K562 (cell line): ENCODE results near the gene PIGK. TPM values are rescaled to one million over a fixed set of nuclear protein-coding genes. Genes with fewer than 3 reads are reported as not detected.

Source experiments
- ASH1L ChIP-seq: fragments of 450-650 bp; IDR thresholded peaks from 2 replicates; pipeline ENCODE4 v1.6.1; 2018; ENCODE audit warnings: borderline replicate concordance, mild to moderate bottlenecking, low read depth; ENCODE audit not compliant: partially characterized antibody
- BRD9 ChIP-seq: fragments of 450-650 bp; IDR thresholded peaks from 2 replicates; pipeline ENCODE4 v1.6.1; 2018; ENCODE audit warnings: low read depth; ENCODE audit not compliant: partially characterized antibody
- CEBPZ ChIP-seq: fragments of 150-350 bp; IDR thresholded peaks from 2 replicates; pipeline ENCODE4 v1.6.1; 2014; ENCODE audit warnings: low read depth, mild to moderate bottlenecking, low read length, borderline replicate concordance
- CXXC5 ChIP-seq: fragments of 250-450 bp; sonication (Bioruptor Pico); IDR thresholded peaks from 2 replicates; pipeline ENCODE4 v1.8.0; 2022; ENCODE audit warnings: inconsistent platforms, mild to moderate bottlenecking, moderate library complexity
- HCFC1 ChIP-seq: IDR thresholded peaks from 2 replicates; pipeline ENCODE4 v1.6.1; 2012; ENCODE audit warnings: low read depth, low read length, improper control_type of control experiment
- HLTF ChIP-seq: fragments of 450-650 bp; IDR thresholded peaks from 2 replicates; pipeline ENCODE4 v1.6.1; 2016
- HOXB6 ChIP-seq: fragments of 250-450 bp; sonication (Bioruptor Pico); IDR thresholded peaks from 2 replicates; pipeline ENCODE4 v1.5.1; 2022; ENCODE audit warnings: mild to moderate bottlenecking, borderline replicate concordance
- MCM2 ChIP-seq: fragments of 450-650 bp; IDR thresholded peaks from 2 replicates; pipeline ENCODE4 v1.6.1; 2017; ENCODE audit warnings: low read depth, mild to moderate bottlenecking
- NFYB ChIP-seq: IDR thresholded peaks from 2 replicates; pipeline ENCODE4 v1.6.1; 2011; ENCODE audit warnings: mild to moderate bottlenecking, moderate library complexity; ENCODE audit not compliant: insufficient read length; ENCODE audit errors: extremely low read depth
- PML ChIP-seq: IDR thresholded peaks from 2 replicates; pipeline ENCODE4 v1.6.1; 2012; ENCODE audit warnings: low read length, inconsistent platforms
- PTBP1 ChIP-seq: fragments of 200-400 bp; formaldehyde crosslinking; IDR thresholded peaks from 2 replicates; pipeline ENCODE4 v1.6.1; 2017; ENCODE audit warnings: low read depth, low read length
- RBFOX2 ChIP-seq: fragments of 200-400 bp; formaldehyde crosslinking; IDR thresholded peaks from 2 replicates; pipeline ENCODE4 v1.6.1; 2017; ENCODE audit warnings: low read depth, mild to moderate bottlenecking, low read length, moderate library complexity
- RFX7 ChIP-seq: fragments of 250-450 bp; sonication (Bioruptor Pico); IDR thresholded peaks from 2 replicates; pipeline ENCODE4 v1.5.1; 2021; ENCODE audit warnings: mild to moderate bottlenecking
- USF2 ChIP-seq: sonication (generic); formaldehyde crosslinking; IDR thresholded peaks from 2 replicates; pipeline ENCODE4 v1.5.0; 2020; ENCODE audit warnings: missing genetic modification reagents
- ZNF224 ChIP-seq: sonication (generic); formaldehyde crosslinking; IDR thresholded peaks from 2 replicates; pipeline ENCODE4 v1.8.0; 2022; ENCODE audit warnings: mild to moderate bottlenecking, missing genetic modification reagents
- ZNF282 ChIP-seq: sonication (generic); formaldehyde crosslinking; IDR thresholded peaks from 2 replicates; pipeline ENCODE4 v1.8.1; 2023; ENCODE audit warnings: missing genetic modification reagents
- ZNF592 ChIP-seq: fragments of 450-650 bp; IDR thresholded peaks from 2 replicates; pipeline ENCODE4 v1.6.1; 2017; ENCODE audit warnings: antibody characterized with exemption, mild to moderate bottlenecking
- ZNF785 ChIP-seq: fragments of 250-450 bp; sonication (Bioruptor Pico); IDR thresholded peaks from 2 replicates; pipeline ENCODE4 v1.4.0; 2020; ENCODE audit warnings: mild to moderate bottlenecking
- ZZZ3 ChIP-seq: fragments of 450-650 bp; IDR thresholded peaks from 2 replicates; pipeline ENCODE4 v1.6.1; 2016; ENCODE audit warnings: antibody characterized with exemption, mild to moderate bottlenecking, moderate library complexity
- polyA plus RNA-seq, 8 experiments: library from polyadenylated mRNA; depleted of rRNA in 4 of 8; stranded (reverse) in 5 of 8; unstranded in 3 of 8; fragments of >200 nt; fragmentation: Nextera tagmentation in 2 of 8; fragmentation: Illumina TruSeq in 1 of 8; extraction: Ambion mirVana in 2 of 8; extraction: Trizol in 1 of 8; gene quantifications; 2 replicates each; pipeline versions ENCODE4 v1.2.1 to v1.2.3, GENCODE V29; 2011 to 2014; ENCODE audit warnings: inconsistent platforms in 1 of 8, missing spikeins in 1 of 8
- total RNA-seq, 7 experiments: library from RNA; depleted of rRNA in 6 of 7; stranded (reverse); fragments of >200 nt in 6 of 7; fragmentation: Illumina TruSeq in 2 of 7; extraction: Trizol in 2 of 7; gene quantifications; 2 replicates each; pipeline versions ENCODE4 v1.2.1 to v1.2.3, GENCODE V29; 2011 to 2021; ENCODE audit warnings: low replicate concordance in 1 of 7

PIGK gene
- total and polyA plus RNA-seq, 9 of the 15 experiments (the other 6 are each of a cell fraction or from before 2014, with no cell fraction given), result 15.7 to 59.5 (median 29.9) TPM

GRCh38 chr1:77219166-77219887 lies at the start of gene PIGK (continued):
- TF ChIP-seq PTBP1, result no peak
- peak; percentile 78 for TF ChIP-seq CXXC5 (CRISPR knock-in tag)
- TF ChIP-seq ASH1L, result no peak
- TF ChIP-seq BRD9, result no peak
- TF ChIP-seq HCFC1, result peak; percentile 58
- no peak for TF ChIP-seq ZNF592
- TF ChIP-seq CEBPZ, result no peak
- no peak for TF ChIP-seq HLTF
- TF ChIP-seq ZNF224, result no peak
- no peak for TF ChIP-seq USF2 (CRISPR knock-in tag)
- no peak for TF ChIP-seq ZNF785 (CRISPR knock-in tag)
- no peak for TF ChIP-seq MCM2
- TF ChIP-seq ZZZ3, result no peak
- no peak for TF ChIP-seq ZNF282
- peak; percentile 72; the same call in 1 of the 2 replicates for TF ChIP-seq PML
- no peak for TF ChIP-seq RFX7 (CRISPR knock-in tag)
- no peak for TF ChIP-seq NFYB
- peak; percentile 85 for TF ChIP-seq RBFOX2
- no peak for TF ChIP-seq HOXB6 (CRISPR knock-in tag)
